HEK293 (cell line): ENCODE results near the gene MGMT.
A peak's percentile ranks its signal among the peaks of the same experiment; 100 is the strongest.

ENCODE experiments used
- CTCF ChIA-PET: fragments of 350-600 bp; formaldehyde crosslinking; extraction: SDS; loops from one replicate; lab custom pipeline; 2021; ENCODE audit warnings: antibody characterized with exemption; lab: Yijun Ruan, JAX
- POLR2A ChIA-PET: fragments of 300-600 bp; formaldehyde crosslinking; extraction: SDS; loops from one replicate; lab custom pipeline; 2020; ENCODE audit warnings: antibody characterized with exemption, inconsistent platforms; lab: Yijun Ruan, JAX
- H3K27ac ChIP-seq: fragments of 200-500 bp; sonication (Bioruptor generic); 2 replicates; pipeline ENCODE4 v1.5.1; 2014; ENCODE audit warnings: low read depth, low read length, control low read depth, inconsistent platforms; ENCODE audit errors: extremely low read depth
- H3K36me3 ChIP-seq, 2 experiments: fragments of 200-500 bp in 1 of 2; sonication (Bioruptor generic) in 1 of 2; 1 replicate in 1 of 2; 2 replicates in 1 of 2; pipeline ENCODE4 v1.5.1; 2014 to 2017; ENCODE audit warnings: inconsistent platforms in 2 of 2, low read length in 2 of 2; ENCODE audit not compliant: control insufficient read depth in 2 of 2, insufficient read depth in 1 of 2
- H3K4me1 ChIP-seq: fragments of 200-500 bp; sonication (Bioruptor generic); 2 replicates; pipeline ENCODE4 v1.5.1; 2014; ENCODE audit warnings: mild to moderate bottlenecking, low read length, inconsistent platforms; ENCODE audit not compliant: control insufficient read depth, insufficient read depth
- H3K4me3 ChIP-seq: 2 replicates; pipeline ENCODE4 v1.5.1; 2011; ENCODE audit warnings: low read depth, mild to moderate bottlenecking, control low read depth, low read length, moderate library complexity
- H3K9me3 ChIP-seq: fragments of 200-500 bp; sonication (Bioruptor generic); 2 replicates; pipeline ENCODE4 v1.5.1; 2014; ENCODE audit warnings: low read depth, low read length, inconsistent platforms; ENCODE audit not compliant: control insufficient read depth, insufficient read depth
- BCL11A ChIP-seq: fragments of 450-650 bp; formaldehyde crosslinking; IDR thresholded peaks from 2 replicates; pipeline ENCODE4 v1.5.1; 2016; ENCODE audit warnings: low read depth, missing biosample characterization, missing genetic modification characterization
- KLF1 ChIP-seq: fragments of 450-650 bp; formaldehyde crosslinking; IDR thresholded peaks from 2 replicates; pipeline ENCODE4 v1.5.1; 2016; ENCODE audit warnings: missing biosample characterization, missing genetic modification characterization
- PATZ1 ChIP-seq: fragments of 450-650 bp; formaldehyde crosslinking; IDR thresholded peaks from 2 replicates; pipeline ENCODE4 v1.5.1; 2016; ENCODE audit warnings: missing biosample characterization, missing genetic modification characterization
- PRDM10 ChIP-seq: fragments of 450-650 bp; formaldehyde crosslinking; IDR thresholded peaks from 2 replicates; pipeline ENCODE4 v1.5.1; 2016; ENCODE audit warnings: missing biosample characterization, missing genetic modification characterization
- RBAK ChIP-seq: fragments of 450-650 bp; formaldehyde crosslinking; IDR thresholded peaks from 2 replicates; pipeline ENCODE4 v1.5.1; 2016; ENCODE audit warnings: missing biosample characterization, missing genetic modification characterization
- WT1 ChIP-seq: fragments of 450-650 bp; formaldehyde crosslinking; IDR thresholded peaks from 2 replicates; pipeline ENCODE4 v1.5.1; 2016; ENCODE audit warnings: missing biosample characterization, missing genetic modification characterization
- ZBTB20 ChIP-seq: fragments of 450-650 bp; formaldehyde crosslinking; IDR thresholded peaks from 2 replicates; pipeline ENCODE4 v1.5.1; 2016; ENCODE audit warnings: missing biosample characterization, missing genetic modification characterization
- ZBTB21 ChIP-seq: fragments of 450-650 bp; formaldehyde crosslinking; IDR thresholded peaks from 2 replicates; pipeline ENCODE4 v1.5.1; 2017; ENCODE audit warnings: missing biosample characterization, missing genetic modification characterization
- ZEB2 ChIP-seq: fragments of 450-650 bp; formaldehyde crosslinking; IDR thresholded peaks from 2 replicates; pipeline ENCODE4 v1.5.1; 2016; ENCODE audit warnings: missing biosample characterization, missing genetic modification characterization
- ZIC2 ChIP-seq: fragments of 450-650 bp; formaldehyde crosslinking; IDR thresholded peaks from 2 replicates; pipeline ENCODE4 v1.5.1; 2016; ENCODE audit warnings: missing biosample characterization, missing genetic modification characterization
- ZNF157 ChIP-seq: fragments of 450-650 bp; formaldehyde crosslinking; IDR thresholded peaks from 2 replicates; pipeline ENCODE4 v1.5.1; 2016; ENCODE audit warnings: missing biosample characterization, missing genetic modification characterization
- ZNF174 ChIP-seq: fragments of 450-650 bp; formaldehyde crosslinking; IDR thresholded peaks from 2 replicates; pipeline ENCODE4 v1.5.0; 2017; ENCODE audit warnings: missing biosample characterization, mild to moderate bottlenecking, missing genetic modification characterization
- ZNF280D ChIP-seq: fragments of 450-650 bp; formaldehyde crosslinking; IDR thresholded peaks from 2 replicates; pipeline ENCODE4 v1.5.1; 2016; ENCODE audit warnings: missing biosample characterization, missing genetic modification characterization
- ZNF366 ChIP-seq: fragments of 450-650 bp; formaldehyde crosslinking; conservative IDR thresholded peaks from 2 replicates; pipeline ENCODE4 v1.5.1; 2016; ENCODE audit warnings: missing biosample characterization, missing genetic modification characterization
- ZNF394 ChIP-seq: fragments of 450-650 bp; formaldehyde crosslinking; IDR thresholded peaks from 2 replicates; pipeline ENCODE4 v1.5.1; 2016; ENCODE audit warnings: missing biosample characterization, missing genetic modification characterization, mild to moderate bottlenecking, moderate library complexity, borderline replicate concordance
- ZNF600 ChIP-seq: fragments of 450-650 bp; formaldehyde crosslinking; IDR thresholded peaks from 2 replicates; pipeline ENCODE4 v1.5.1; 2016; ENCODE audit warnings: missing biosample characterization, missing genetic modification characterization
- ZSCAN18 ChIP-seq: fragments of 450-650 bp; formaldehyde crosslinking; IDR thresholded peaks from 2 replicates; pipeline ENCODE4 v1.5.1; 2016; ENCODE audit warnings: missing biosample characterization, missing genetic modification characterization
- ZSCAN23 ChIP-seq: fragments of 450-650 bp; formaldehyde crosslinking; IDR thresholded peaks from 2 replicates; pipeline ENCODE4 v1.5.1; 2016; ENCODE audit warnings: missing biosample characterization, missing genetic modification characterization
- ZSCAN5A ChIP-seq: fragments of 450-650 bp; formaldehyde crosslinking; IDR thresholded peaks from 2 replicates; pipeline ENCODE4 v1.5.1; 2016; ENCODE audit warnings: missing biosample characterization, missing genetic modification characterization

MGMT gene

GRCh38 chr10:129709627-129710509 is 242.8 kb downstream of the MGMT start:
- Histone ChIP-seq H3K4me1 (peaks cover 11% of the 10 kb centered on the region), H3K36me3 (no peaks in the 10 kb centered on the region), H3K9me3 (no peaks in the 10 kb centered on the region), H3K4me3 (no peak overlapping the region), H3K27ac (no peak overlapping the region)
- CTCF ChIA-PET = no interaction called here
- POLR2A ChIA-PET = interaction anchor here (0.6 kb wide), 1 partner anchor 309 kb away, joined by 3 read pairs; no protein-coding TSS in a partner anchor
- no peak for TF ChIP-seq WT1 (tag by site-specific recombination)
- no peak for TF ChIP-seq PATZ1 (tag by site-specific recombination)
- no peak for TF ChIP-seq ZBTB21 (tag by site-specific recombination)
- peak; percentile 56; the same call in 1 of the 2 replicates for TF ChIP-seq ZIC2 (tag by site-specific recombination)
- no peak for TF ChIP-seq ZNF280D (tag by site-specific recombination)
- TF ChIP-seq ZSCAN5A (tag by site-specific recombination) = no peak
- no peak for TF ChIP-seq ZNF600 (tag by site-specific recombination)
- TF ChIP-seq ZNF394 (tag by site-specific recombination) = no peak
- TF ChIP-seq ZEB2 (tag by site-specific recombination) = no peak
- TF ChIP-seq ZSCAN18 (tag by site-specific recombination) = no peak
- TF ChIP-seq ZNF157 = no peak
- TF ChIP-seq ZNF174 (tag by site-specific recombination) = no peak
- TF ChIP-seq ZBTB20 = 0 out of 2 replicates have a peak, but pooled peaks have one; percentile 18
- TF ChIP-seq ZNF366 (tag by site-specific recombination) = no peak
- TF ChIP-seq ZSCAN23 (tag by site-specific recombination) = no peak

GRCh38 chr10:129710510-129710847 is 243.4 kb downstream of the MGMT start:
- Histone ChIP-seq H3K36me3 (no peaks in the 10 kb centered on the region), H3K27ac (no peak overlapping the region), H3K4me3 (no peak overlapping the region), H3K4me1 (peaks cover 11% of the 10 kb centered on the region), H3K9me3 (no peaks in the 10 kb centered on the region)
- TF ChIP-seq KLF1 (peak; percentile 44; the same call in 1 of the 2 replicates), BCL11A (tag by site-specific recombination) (no peak), RBAK (tag by site-specific recombination) (no peak), PRDM10 (tag by site-specific recombination) (peak; percentile 35; the same call in 1 of the 2 replicates)
- POLR2A ChIA-PET = no interaction called here
- CTCF ChIA-PET = no interaction called here
